Measurements from ENCODE around the gene CAMKK2. TPM values are rescaled to one million over a fixed set of nuclear protein-coding genes. Genes with fewer than 3 reads are reported as not detected.

Gene CAMKK2
- 19.3 and 20.5 TPM in 2 replicates for total RNA-seq

GRCh38 chr12:121296618-121297434, at the start of gene CAMKK2:
CAMKK2 (minus strand) TSS chr12:121296709; CDS start chr12:121274526, 22,183 bp downstream.
- Mint-ChIP-seq H3K36me3 (ENCODE audit: low read depth) (peaks cover 4% of the 10 kb centered on the region), H3K4me3 (peak within 1 kb of the TSS; percentile 87), H3K27me3 (no peaks in the 10 kb centered on the region), H3K4me1 (peaks cover 21% of the 10 kb centered on the region), H3K9me3 (no peaks in the 10 kb centered on the region), H3K27ac (peak within 1 kb of the TSS; percentile 73)
- ATAC-seq (ENCODE audit: low read depth), result peak; percentile 87
- intact Hi-C loops (cut with micrococcal nuclease), result loop anchor here (2.0 to 5.0 kb wide), 4 partner anchors 20 to 170 kb away; partner anchors contain the start of gene P2RX4
- CTCF ChIA-PET, result no interaction called here
- peak; percentile 94 for DNase-seq
- POLR2A ChIA-PET, result interaction anchor here (0.5 to 1.9 kb wide), 10 partner anchors 10 to 840 kb away, joined by 3 to 6 read pairs (median 4); partner anchors contain the start of genes ANAPC5 and RNF34
- TF ChIP-seq CTCF (IDR thresholded peaks at IDR 0.05), result no peak

GRCh38 chr12:121345151-121345815, 48.8 kb upstream of the CAMKK2 start:
- ATAC-seq (ENCODE audit: low read depth) (no peak), DNase-seq (no peak)
- Mint-ChIP-seq H3K4me3 (no peak overlapping the region), H3K27me3 (no peaks in the 10 kb centered on the region), H3K36me3 (ENCODE audit: low read depth) (peaks cover 64% of the 10 kb centered on the region), H3K27ac (no peak overlapping the region), H3K4me1 (peaks cover 5% of the 10 kb centered on the region), H3K9me3 (no peaks in the 10 kb centered on the region)
- no peak for TF ChIP-seq CTCF (IDR thresholded peaks at IDR 0.05)
- ChIA-PET CTCF (no interaction called here), POLR2A (no interaction called here)
- intact Hi-C loops (cut with micrococcal nuclease), result no loop called here

- CTCF ChIA-PET, result no interaction called here
- intact Hi-C loops (cut with micrococcal nuclease), result no loop called here
- Mint-ChIP-seq H3K27ac (no peak overlapping the region), H3K36me3 (ENCODE audit: low read depth) (peaks cover 69% of the 10 kb centered on the region), H3K4me3 (no peak overlapping the region), H3K9me3 (no peaks in the 10 kb centered on the region), H3K27me3 (no peaks in the 10 kb centered on the region), H3K4me1 (peaks cover 1% of the 10 kb centered on the region)
- no peak for TF ChIP-seq CTCF (IDR thresholded peaks at IDR 0.05)
- POLR2A ChIA-PET, result interaction anchor here (0.7 kb wide), 1 partner anchor 49 kb away, joined by 3 read pairs; no protein-coding TSS in a partner anchor
- DNase-seq (no peak), ATAC-seq (ENCODE audit: low read depth) (no peak)
Measured at GRCh38 chr12:121344506-121344905, 48.0 kb upstream of the CAMKK2 start.

GRCh38 chr12:121337416-121337815, 40.9 kb upstream of the CAMKK2 start:
- no peak overlapping the region for H3K27ac Mint-ChIP-seq
- ChIA-PET POLR2A (no interaction called here), CTCF (interaction anchor here (1.3 to 1.9 kb wide), 2 partner anchors 65 to 106 kb away, joined by 3 to 8 read pairs; no protein-coding TSS in a partner anchor)
- no peak for TF ChIP-seq CTCF (IDR thresholded peaks at IDR 0.05)
- DNase-seq (no peak), ATAC-seq (ENCODE audit: low read depth) (no peak)
- peaks cover 69% of the 10 kb centered on the region for H3K36me3 Mint-ChIP-seq (ENCODE audit: low read depth)
- no peak overlapping the region for H3K4me3 Mint-ChIP-seq
- H3K27me3 Mint-ChIP-seq, result no peaks in the 10 kb centered on the region
- no peaks in the 10 kb centered on the region for H3K9me3 Mint-ChIP-seq
- intact Hi-C loops (cut with micrococcal nuclease), result no loop called here
- peaks cover 2% of the 10 kb centered on the region for H3K4me1 Mint-ChIP-seq
